Sigmoid colon (tissue), 7 donors: ENCODE data around the gene CHD5. TPM values are rescaled to one million over a fixed set of nuclear protein-coding genes. Genes with fewer than 3 reads are reported as not detected.

Experiments used
- DNase-seq: peaks from one replicate; pipeline ENCODE4 v3.0.0-alpha.2; 2019
- H3K27ac ChIP-seq, 4 donors: fragments of 200-600 bp; sonication (generic); one replicate each; pipeline ENCODE4 v1.5.1; 2016 to 2019; ENCODE audit warnings: mild to moderate bottlenecking in 1 of 4
- H3K27me3 ChIP-seq, 3 donors: fragments of 200-600 bp; sonication (generic); one replicate each; pipeline ENCODE4 v1.5.1; 2019; ENCODE audit warnings: mild to moderate bottlenecking in 1 of 3
- H3K36me3 ChIP-seq, 4 donors: fragments of 200-600 bp; sonication (generic); one replicate each; pipeline ENCODE4 v1.5.1; 2016 to 2019
- H3K4me1 ChIP-seq, 4 donors: fragments of 200-600 bp; sonication (generic); one replicate each; pipeline ENCODE4 v1.5.1; 2017 to 2019
- H3K4me3 ChIP-seq, 4 donors: fragments of 200-600 bp; sonication (generic); one replicate each; pipeline ENCODE4 v1.5.1; 2017 to 2019; ENCODE audit warnings: mild to moderate bottlenecking in 2 of 4, moderate library complexity in 1 of 4
- H3K9me3 ChIP-seq, 4 donors: fragments of 200-600 bp in 3 of 4; sonication (generic) in 3 of 4; one replicate each; pipeline versions ENCODE4 v1.5.1 to v1.6.1; 2013 to 2019
- CTCF ChIP-seq, 4 experiments: fragments of 450-650 bp in 3 of 4; fragments of 200-600 bp in 1 of 4; IDR thresholded peaks; one replicate each; pipeline ENCODE4 v1.5.1; 2016 to 2019; ENCODE audit warnings: antibody characterized with exemption in 4 of 4, mild to moderate bottlenecking in 3 of 4, moderate library complexity in 2 of 4
- EP300 ChIP-seq, 4 donors: sonication (generic); formaldehyde crosslinking; IDR thresholded peaks; one replicate each; pipeline ENCODE4 v1.6.1; 2017; ENCODE audit warnings: antibody characterized with exemption in 4 of 4
- POLR2A ChIP-seq, 2 donors: fragments of 450-650 bp; IDR thresholded peaks; one replicate each; pipeline ENCODE4 v1.6.1; 2016; ENCODE audit warnings: antibody characterized with exemption in 2 of 2, mild to moderate bottlenecking in 2 of 2, moderate library complexity in 2 of 2
- POLR2AphosphoS5 ChIP-seq, 4 donors: sonication (generic); formaldehyde crosslinking; IDR thresholded peaks; one replicate each; pipeline ENCODE4 v1.6.1; 2017; ENCODE audit warnings: antibody characterized with exemption in 4 of 4
- WGBS, 2 donors: extraction: QIAGEN DNeasy Blood & Tissue Kit; methylation state at CpG; one replicate each; pipeline ENCODE4 v1.1.7; 2013; 5-methylcytosine and 5-hydroxymethylcytosine counted together
- intact Hi-C: fragments of 100-400 bp; cut with DNase I; formaldehyde crosslinking; loops from one replicate; pipeline ENCODE4 v1.15.1; 2023
- polyA plus RNA-seq, 3 donors: library from polyadenylated mRNA; stranded (reverse); fragments of 200-250 nt; gene quantifications; one replicate each; pipeline ENCODE4 v1.2.3, GENCODE V29; 2013
- total RNA-seq, 4 donors: library from RNA; depleted of rRNA; stranded (reverse); fragments of >200 nt; gene quantifications; one replicate each; pipeline ENCODE4 v1.1.0, GENCODE V29; 2016
- donor health status: healthy with polysubstance abuse.
- donor health status: Bipolar disorder and iron deficiency.
- donor health status: healthy.

The CHD5 gene
- total and polyA plus RNA-seq, 7 donors, result 0.49 to 2.8 (median 1.4) TPM; not detected in 2

- peak; percentile 64 for DNase-seq
- TF ChIP-seq POLR2AphosphoS5 (IDR thresholded peaks at IDR 0.05), result no peak
- no peak for TF ChIP-seq POLR2A (IDR thresholded peaks at IDR 0.05)
- no peak for TF ChIP-seq EP300 (IDR thresholded peaks at IDR 0.05)
- TF ChIP-seq CTCF (IDR thresholded peaks at IDR 0.05), result no peak
- H3K36me3 ChIP-seq, result no peaks in the 10 kb centered on the region
- no peaks in the 10 kb centered on the region for H3K9me3 ChIP-seq
- peaks cover 0 to 14% (median 4%) of the 10 kb centered on the region in 3 donors for H3K27me3 ChIP-seq
- intact Hi-C loops, result no loop called here
- H3K4me3 ChIP-seq, result no peak overlapping the region
- no peaks in the 10 kb centered on the region for H3K4me1 ChIP-seq
- H3K27ac ChIP-seq, result no peak overlapping the region
- whole genome bisulfite sequencing, 2 donors, result 88 to 92% methylated on average over 23 of the region's 23 CpGs
Observed at GRCh38 chr1:6096243-6097116, 83.6 kb downstream of the CHD5 start.

- 66 to 84% methylated on average over 13 of the region's 13 CpGs for WGBS, 2 donors
- Histone ChIP-seq H3K27ac (no peak overlapping the region), H3K4me3 (no peak overlapping the region), H3K4me1 (no peaks in the 10 kb centered on the region), H3K9me3 (no peaks in the 10 kb centered on the region), H3K36me3 (no peaks in the 10 kb centered on the region), H3K27me3 (peaks cover 0 to 8% (median 4%) of the 10 kb centered on the region in 3 donors)
- TF ChIP-seq POLR2A (IDR thresholded peaks at IDR 0.05) (no peak), CTCF (IDR thresholded peaks at IDR 0.05) (no peak), POLR2AphosphoS5 (IDR thresholded peaks at IDR 0.05) (no peak), EP300 (IDR thresholded peaks at IDR 0.05) (no peak)
- intact Hi-C loops, result no loop called here
- DNase-seq, result peak; percentile 39
Observed at GRCh38 chr1:6095511-6096242, 84.4 kb downstream of the CHD5 start.

GRCh38 chr1:6094801-6095505 lies 85.2 kb downstream of the CHD5 start:
- Histone ChIP-seq H3K4me1 (no peaks in the 10 kb centered on the region), H3K9me3 (no peaks in the 10 kb centered on the region), H3K36me3 (no peaks in the 10 kb centered on the region), H3K27me3 (peaks cover 0 to under 1% (median 0%) of the 10 kb centered on the region in 3 donors), H3K4me3 (no peak overlapping the region), H3K27ac (no peak overlapping the region)
- TF ChIP-seq EP300 (IDR thresholded peaks at IDR 0.05) (no peak), POLR2AphosphoS5 (IDR thresholded peaks at IDR 0.05) (no peak), CTCF (IDR thresholded peaks at IDR 0.05) (no peak), POLR2A (IDR thresholded peaks at IDR 0.05) (no peak)
- intact Hi-C loops, result no loop called here
- peak; percentile 48 for DNase-seq
- 58 to 85% methylated on average over 21 of the region's 21 CpGs for WGBS, 2 donors

GRCh38 chr1:6094246-6094645 lies 85.9 kb downstream of the CHD5 start:
- 92 to 93% methylated on average over 19 of the region's 19 CpGs for WGBS, 2 donors
- H3K9me3 ChIP-seq, result no peaks in the 10 kb centered on the region

More at GRCh38 chr1:6094246-6094645, 85.9 kb downstream of the CHD5 start:
- H3K27ac ChIP-seq, result no peak overlapping the region
- DNase-seq, result no peak
- TF ChIP-seq POLR2A (IDR thresholded peaks at IDR 0.05), result no peak
- TF ChIP-seq CTCF (IDR thresholded peaks at IDR 0.05), result no peak
- no peak for TF ChIP-seq POLR2AphosphoS5 (IDR thresholded peaks at IDR 0.05)
- TF ChIP-seq EP300 (IDR thresholded peaks at IDR 0.05), result no peak
- H3K4me1 ChIP-seq, result no peaks in the 10 kb centered on the region
- intact Hi-C loops, result no loop called here
- no peaks in the 10 kb centered on the region for H3K36me3 ChIP-seq
- H3K4me3 ChIP-seq, result no peak overlapping the region
- no peaks in the 10 kb centered on the region for H3K27me3 ChIP-seq
